WI38 (cell line): ENCODE data around the gene IL1RAPL2.

Experiments
- H3K4me3 ChIP-seq: 2 replicates; pipeline ENCODE4 v1.5.1; 2011; ENCODE audit warnings: low read depth, mild to moderate bottlenecking, control low read depth, low read length
- CTCF ChIP-seq: IDR thresholded peaks from 2 replicates; pipeline ENCODE4 v1.5.1; 2012; ENCODE audit warnings: low read depth, mild to moderate bottlenecking, control low read depth, low read length

The IL1RAPL2 gene

GRCh38 chrX:104647084-104647483 lies 81.1 kb downstream of the IL1RAPL2 start:
- no peak overlapping the region for H3K4me3 ChIP-seq
- TF ChIP-seq CTCF, result no peak

GRCh38 chrX:104659005-104659744 lies 93.2 kb downstream of the IL1RAPL2 start:
- no peak for TF ChIP-seq CTCF
- H3K4me3 ChIP-seq, result no peak overlapping the region

- no peak for TF ChIP-seq CTCF
- H3K4me3 ChIP-seq, result no peak overlapping the region
Observed at GRCh38 chrX:104660092-104660491, 94.1 kb downstream of the IL1RAPL2 start.

- TF ChIP-seq CTCF, result no peak
- no peak overlapping the region for H3K4me3 ChIP-seq
Observed at GRCh38 chrX:104662694-104663093, 96.7 kb downstream of the IL1RAPL2 start.

GRCh38 chrX:104665691-104666090 lies 99.7 kb downstream of the IL1RAPL2 start:
- TF ChIP-seq CTCF, result no peak
- H3K4me3 ChIP-seq, result no peak overlapping the region

GRCh38 chrX:104668550-104668949 lies 102.6 kb downstream of the IL1RAPL2 start:
- no peak overlapping the region for H3K4me3 ChIP-seq
- TF ChIP-seq CTCF, result no peak

GRCh38 chrX:104669063-104669462 lies 103.1 kb downstream of the IL1RAPL2 start:
- TF ChIP-seq CTCF, result no peak
- H3K4me3 ChIP-seq, result no peak overlapping the region
